ENCODE measurements around the gene LCN1.
"Not testable (repeated sequence)": the region's sequence is repeated elsewhere in the genome, so short reads cannot be mapped to it uniquely, and the experiment has no call there.

The LCN1 gene

DNA sequence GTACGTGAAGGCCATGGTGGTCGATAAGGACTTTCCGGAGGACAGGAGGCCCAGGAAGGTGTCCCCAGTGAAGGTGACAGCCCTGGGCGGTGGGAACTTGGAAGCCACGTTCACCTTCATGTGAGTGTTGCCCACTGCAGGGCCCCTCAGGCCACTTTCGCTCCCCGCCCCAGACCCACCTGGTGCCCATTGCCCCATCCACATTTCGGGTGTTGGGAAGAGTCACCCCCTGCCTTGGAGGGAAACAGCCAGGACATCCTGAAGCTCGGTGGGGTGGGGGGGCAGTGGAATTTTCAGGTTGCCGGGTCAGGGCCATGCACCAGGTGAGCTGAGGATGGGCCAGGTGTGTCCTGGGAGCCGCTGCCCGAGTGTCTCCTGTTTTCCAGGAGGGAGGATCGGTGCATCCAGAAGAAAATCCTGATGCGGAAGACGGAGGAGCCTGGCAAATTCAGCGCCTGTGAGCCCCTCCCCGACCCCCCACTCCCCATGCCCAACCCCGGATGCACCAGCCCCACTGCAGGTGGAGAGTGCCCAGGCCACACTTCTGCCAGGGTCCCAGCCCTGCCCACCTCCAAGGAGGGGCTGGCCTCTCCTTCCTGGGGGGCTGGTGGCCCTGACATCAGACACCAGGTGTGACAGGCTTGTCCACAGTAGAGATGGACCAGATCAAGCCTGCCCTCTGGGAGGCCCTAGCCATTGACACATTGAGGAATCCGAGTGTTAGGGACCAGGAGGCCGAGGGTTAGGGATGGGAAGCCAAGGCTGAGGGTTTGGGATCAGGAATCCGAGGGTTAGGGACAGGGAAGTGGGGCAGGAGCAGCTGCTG lies 25.8 kb downstream of the LCN1 start:
- DNase-seq (ENCODE audit: low spot score) = not testable (repeated sequence)

DNA sequence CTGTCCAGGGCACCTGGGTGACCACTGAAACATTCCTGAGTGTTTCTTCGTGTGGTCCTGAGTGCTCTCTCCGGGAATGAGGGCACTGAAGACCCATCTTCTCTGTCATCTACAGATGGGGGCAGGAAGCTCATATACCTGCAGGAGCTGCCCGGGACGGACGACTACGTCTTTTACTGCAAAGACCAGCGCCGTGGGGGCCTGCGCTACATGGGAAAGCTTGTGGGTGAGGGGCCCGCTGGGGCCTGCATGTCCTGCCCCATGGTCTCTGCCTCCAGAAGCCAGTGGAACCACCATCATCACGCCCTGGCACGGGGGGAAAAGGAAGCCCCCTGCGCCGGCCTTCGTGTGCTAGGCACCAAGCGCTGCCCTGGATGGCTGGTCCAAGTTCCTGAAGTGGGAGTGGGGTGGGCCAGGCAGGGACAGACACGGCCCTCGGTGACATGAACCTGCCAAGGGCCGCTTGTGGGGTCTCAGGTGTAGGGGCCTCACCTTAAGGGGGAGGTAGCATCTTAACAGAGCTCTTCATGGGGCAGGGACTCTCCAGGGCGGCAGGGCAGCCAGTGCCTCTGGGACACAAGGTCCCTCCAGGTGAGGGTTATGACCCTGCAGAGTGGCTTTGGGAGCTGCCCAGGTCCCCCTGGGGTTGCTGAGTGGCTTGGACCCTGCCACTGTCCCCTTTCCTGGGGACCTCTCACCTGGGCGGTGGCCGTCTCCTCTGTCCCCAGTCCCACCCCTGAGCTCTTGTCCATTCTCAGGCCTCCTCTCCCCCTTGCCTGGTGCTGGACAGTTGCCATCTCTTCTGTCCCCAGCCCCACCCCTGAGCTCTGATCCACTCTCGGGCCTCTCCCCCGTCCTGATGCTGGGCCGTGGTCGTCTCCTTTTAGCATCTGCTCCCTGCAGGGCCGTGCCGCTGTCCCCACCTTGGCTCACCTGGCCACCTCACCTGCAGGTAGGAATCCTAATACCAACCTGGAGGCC lies 26.8 kb downstream of the LCN1 start:
- DNase-seq (ENCODE audit: low spot score) = no peak

DNA sequence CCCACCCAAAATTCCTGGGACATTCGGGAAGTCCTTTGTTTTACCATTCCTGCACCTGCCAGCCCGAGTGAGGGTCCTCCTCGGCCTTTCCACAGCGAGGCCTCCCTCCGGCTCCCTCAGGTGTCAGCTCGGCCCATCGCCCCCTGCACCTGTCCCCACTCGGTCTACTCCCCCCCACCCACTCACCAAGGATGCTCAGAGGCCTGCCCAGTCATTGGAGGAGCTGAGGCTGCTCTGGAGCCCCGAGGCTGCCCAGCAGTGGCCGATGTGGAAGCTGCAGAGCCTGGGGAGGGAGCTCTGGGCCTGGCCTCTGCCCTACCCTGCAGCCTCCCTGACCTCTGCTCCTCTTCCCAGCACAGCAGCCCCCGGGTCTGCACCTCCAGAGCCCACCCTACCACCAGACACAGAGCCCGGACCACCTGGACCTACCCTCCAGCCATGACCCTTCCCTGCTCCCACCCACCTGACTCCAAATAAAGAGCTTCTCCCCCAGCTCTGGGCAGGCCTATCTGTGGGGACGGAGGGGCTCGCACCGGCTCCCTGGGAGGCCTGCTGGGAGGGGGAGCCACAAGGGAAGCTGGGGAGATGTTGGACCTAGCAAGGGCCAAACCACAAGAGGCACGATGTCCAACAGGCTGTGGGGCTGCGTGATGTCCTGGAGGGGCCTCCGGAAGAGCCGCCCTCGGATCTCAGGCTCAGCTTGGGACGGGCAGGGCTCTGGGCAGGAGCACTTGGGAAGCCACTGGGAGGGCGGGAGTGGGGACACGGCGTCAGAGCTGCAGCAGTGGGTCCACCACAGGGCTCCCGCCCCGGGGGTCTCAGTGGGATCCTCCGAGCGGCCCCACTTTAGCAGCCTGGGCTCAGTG lies 28.5 kb downstream of the LCN1 start:
- not testable (repeated sequence) for DNase-seq (ENCODE audit: low spot score)

DNA sequence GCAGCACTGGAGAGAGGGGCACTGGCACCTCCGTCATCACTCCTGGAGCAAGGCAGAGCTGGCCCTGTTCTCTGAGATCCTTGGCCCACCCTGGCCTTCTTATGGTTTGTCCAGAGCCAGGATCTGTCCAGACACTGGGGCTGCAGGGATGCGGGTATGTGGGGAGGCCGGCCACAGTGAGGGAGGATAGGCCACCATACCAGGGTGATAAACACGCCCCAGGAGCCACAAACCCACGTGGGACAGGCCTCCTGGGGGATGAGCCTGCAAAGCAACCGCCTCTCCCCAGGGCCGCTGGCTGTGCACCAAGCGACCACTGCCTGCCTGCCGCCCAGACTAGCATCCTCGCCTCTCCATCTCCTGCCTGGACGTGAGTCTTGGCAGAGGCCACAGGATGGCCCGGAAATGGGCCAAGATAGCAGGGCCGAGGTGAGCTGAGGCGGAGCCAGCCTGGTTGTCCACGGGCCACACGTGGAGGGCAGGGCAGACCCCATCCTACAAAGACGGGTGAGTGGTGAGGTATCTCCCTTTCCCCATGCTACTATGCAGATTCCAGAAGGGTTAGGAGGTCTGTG lies 29.2 kb downstream of the LCN1 start:
- no peak for DNase-seq (ENCODE audit: low spot score)

DNA sequence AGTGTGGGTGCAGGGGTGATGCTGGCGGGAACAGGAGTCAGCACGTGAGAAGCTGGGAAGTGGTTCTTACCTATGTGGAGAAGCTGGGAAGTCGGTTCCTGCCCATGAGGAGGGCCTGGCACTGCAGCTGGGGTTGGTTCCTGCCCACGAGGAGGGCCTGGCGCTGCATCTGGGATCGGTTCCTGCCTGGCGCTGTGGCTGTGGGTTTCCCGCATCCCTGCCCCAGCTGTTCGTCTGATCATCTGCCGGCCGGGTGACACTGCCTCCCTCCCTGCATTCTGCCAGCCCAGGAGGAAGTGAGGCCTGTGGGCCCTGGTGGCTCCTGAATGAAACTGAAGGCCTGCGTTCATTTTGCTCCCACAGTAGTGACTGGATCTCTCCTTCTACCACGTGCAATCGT lies 29.8 kb downstream of the LCN1 start:
- DNase-seq (ENCODE audit: low spot score) = no peak

DNA sequence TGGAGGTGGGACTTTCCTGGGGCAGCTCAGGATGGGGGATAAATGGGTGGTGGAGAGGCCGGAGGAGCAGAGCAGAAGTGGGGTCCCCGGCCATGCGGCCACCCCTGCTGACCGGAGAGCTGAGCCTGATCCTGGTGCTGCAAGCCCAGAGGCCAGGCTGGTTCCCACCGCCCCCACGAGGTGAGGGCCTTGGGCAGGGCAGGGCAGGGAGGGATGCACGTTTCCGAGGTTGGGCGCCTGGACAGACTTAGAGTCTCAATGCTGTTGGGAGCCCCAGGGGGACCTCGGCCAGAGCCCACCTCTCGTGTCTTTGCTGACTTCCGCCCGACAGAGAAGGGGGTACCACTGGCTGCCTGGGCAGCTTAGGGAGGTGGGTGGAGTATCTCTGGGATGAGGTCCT lies 30.2 kb downstream of the LCN1 start:
- DNase-seq (ENCODE audit: low spot score) = no peak

DNA sequence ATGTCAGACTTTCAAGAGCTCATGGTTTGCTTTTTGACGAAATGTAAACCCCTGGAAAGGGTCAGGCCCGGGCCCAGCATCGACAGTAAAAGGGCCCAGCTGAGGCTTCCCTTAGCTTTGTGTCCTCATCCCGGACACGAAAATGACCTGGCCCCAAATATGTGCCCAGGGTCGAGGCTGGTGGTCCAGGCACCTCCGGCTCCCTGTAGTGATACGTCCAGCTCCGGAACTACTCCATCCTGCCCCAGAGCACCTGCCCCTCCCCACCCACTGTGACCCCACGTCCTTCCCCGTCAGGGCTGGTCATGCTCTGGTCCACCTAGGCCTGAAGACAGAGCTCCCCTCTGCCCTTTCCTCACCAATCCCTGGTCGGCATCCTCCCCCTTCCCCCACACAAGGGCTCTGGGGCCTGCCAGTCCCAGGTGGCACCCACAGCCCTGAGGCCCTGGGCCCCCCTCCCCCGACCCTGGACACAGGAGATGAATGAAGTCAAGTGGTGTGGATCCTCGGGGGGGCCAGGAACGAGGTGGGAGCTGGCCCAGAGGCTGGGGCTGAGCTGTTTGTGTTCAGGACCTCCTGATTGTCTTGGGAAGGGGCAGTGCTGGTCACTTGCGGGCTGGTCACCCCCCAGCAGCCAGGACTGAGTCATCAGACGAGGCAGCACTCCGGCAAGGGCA lies 30.9 kb downstream of the LCN1 start:
- DNase-seq (ENCODE audit: low spot score) = no peak

DNA sequence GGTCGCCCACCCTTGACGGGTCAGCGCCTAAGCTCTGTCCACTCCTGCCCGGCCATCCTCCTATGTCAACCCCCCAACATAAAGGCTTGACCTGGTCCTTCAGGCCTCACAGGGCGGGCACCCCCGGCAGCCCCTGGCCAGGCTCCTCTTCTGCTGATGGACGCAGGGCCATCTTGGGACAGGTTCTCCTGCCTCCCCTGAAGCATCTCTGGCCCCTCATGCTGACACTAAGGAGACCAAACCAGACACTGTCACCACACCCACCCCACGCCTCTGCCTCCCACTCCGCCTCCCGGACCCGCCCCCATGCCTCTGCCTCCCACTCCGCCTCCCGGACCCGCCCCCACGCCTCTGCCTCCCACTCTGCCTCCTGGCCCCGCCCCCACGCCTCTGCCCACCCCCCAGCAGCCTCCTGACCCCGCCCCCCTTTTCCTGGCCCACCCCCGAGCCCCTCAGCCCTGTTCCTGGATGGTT lies 31.5 kb downstream of the LCN1 start:
- no peak for DNase-seq (ENCODE audit: low spot score)

DNA sequence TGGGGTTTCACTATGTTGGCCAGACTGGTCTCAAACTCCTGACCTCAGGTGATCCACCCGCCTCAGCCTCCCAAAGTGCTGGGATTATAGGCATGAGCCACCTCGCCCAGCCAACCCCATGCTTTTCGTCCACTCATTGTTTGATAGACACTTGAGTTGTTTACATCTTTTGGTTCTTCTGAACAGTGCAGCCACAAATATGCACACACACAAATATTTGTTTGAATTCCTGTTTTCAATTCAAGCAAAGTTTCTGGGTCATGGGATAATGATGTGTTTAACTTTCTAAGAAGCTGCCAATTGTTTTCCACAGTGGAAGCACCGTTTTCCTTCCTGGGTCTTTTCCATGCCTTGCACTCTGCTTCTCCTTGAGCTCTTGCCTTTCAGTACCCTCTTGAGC lies 33.5 kb downstream of the LCN1 start:
- no peak for DNase-seq (ENCODE audit: low spot score)

DNA sequence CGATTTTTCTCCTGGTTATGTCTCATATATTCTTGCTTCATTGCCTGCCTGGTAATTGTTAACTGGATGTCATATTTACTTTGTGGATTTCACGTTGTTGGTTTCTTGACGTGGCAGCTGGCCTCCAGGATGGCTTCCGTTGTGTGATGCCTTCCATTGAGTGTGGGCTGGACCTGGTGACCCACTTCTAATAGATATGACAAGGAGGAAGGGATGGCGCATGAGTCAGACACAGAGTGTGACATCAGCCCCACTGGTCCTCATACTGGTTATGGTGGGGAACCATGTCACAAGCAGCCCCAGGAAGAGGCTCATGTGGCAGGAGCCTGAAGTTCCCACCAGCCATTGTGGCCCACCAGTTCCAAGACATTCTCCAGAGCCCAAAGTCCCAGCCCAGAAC lies 34.0 kb downstream of the LCN1 start:
- DNase-seq (ENCODE audit: low spot score) = no peak

DNA sequence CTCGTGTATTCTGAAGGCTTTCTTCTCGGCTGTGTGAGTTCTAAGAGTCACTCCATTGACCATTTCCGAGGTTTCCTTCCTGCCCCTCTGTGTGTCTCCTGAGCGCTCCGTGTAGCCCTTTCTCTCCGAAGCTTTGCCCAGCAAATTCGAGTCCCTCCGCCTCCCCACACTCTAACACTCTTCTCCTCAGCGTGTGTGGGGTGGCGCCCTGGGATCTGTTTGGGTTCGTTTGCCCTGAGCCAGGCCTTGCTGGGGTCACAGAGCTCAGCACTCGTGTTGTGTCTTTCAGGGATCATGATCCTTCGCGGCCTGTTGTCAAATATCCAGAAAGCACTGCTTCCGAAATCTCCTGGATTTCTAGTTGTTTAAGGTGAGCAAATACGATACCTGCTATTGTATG lies 34.7 kb downstream of the LCN1 start:
- DNase-seq (ENCODE audit: low spot score) = no peak

DNA sequence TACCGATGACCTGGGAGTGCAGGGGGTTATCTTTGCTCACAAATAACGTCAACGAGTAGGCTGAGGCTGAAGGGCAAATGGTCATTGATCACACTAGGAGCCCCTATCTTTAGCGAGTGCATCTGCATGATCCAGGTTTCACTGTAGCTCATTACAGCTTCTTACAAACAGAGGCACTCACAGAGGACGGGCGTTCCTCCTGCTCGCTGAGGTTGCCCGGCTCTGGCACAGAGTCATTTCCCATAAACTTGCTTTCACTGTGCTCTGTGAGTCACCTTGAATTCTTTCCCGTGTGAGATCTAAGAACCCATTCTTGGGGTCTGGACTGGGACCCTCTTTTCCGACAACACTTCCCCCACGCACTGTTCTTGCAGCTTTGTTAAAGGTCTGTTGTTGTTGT lies 38.4 kb downstream of the LCN1 start:
- no peak for DNase-seq (ENCODE audit: low spot score)

DNA sequence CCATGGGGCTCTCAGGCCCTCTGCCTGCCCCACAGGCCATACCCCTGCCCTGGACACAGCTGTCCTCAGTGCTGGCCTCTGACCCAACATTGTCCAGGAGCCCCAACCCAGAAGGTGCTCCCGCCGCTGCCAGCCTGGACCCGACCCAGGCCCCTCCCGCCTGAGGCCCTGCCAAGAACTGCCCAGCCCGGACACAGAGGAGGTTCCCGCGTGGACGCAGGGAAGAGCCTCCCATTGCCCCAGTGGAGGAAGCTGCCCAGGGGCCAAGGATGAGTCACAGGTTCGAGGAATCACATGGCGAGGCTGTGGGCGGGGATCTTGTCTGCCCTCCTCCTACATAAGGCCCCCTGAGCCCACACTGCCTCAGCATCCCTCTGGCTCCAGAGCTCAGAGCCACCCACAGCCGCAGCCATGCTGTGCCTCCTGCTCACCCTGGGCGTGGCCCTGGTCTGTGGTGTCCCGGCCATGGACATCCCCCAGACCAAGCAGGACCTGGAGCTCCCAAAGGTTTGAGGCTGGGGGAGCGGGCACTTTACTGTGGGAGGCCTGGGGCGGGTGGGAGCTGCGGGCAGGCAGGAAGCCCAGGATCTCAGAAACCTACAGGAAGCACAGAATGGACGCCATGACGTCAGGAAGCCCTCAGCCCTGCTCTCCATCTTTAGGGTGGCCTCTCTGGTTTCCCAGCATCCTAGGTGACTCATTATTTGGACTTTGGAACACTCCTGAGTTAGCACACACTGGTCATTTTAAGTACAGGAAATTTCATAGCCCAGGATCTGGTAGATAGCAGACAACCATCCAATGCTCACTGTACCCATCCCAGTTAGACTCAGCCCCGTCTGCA lies 40.4 kb downstream of the LCN1 start, which contains the start of gene PAEP:
Gene PAEP (plus strand): TSS at position 366 of the 844 bp plus-strand sequence.
- no peak for DNase-seq (ENCODE audit: low spot score)

DNA sequence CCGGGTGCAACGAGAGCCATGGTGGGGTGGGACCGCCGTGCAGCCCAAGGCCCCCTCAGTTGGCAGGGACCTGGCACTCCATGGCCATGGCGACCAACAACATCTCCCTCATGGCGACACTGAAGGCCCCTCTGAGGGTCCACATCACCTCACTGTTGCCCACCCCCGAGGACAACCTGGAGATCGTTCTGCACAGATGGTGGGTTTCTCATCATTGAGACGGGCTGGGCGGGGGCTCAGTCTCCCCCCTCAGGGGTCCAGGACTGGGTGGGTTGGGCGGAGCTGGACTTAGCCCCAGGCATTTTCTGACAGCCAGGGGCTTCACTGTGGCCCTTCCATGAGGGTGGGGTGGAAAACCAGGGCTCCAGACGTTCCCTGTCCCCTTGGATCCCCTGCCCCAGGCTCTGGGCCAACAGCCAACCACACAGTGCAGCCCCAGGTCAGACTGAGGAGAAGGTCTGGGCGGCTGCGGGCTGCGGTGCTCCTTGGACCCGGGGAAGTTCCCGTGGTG lies 41.0 kb downstream of the LCN1 start:
- DNase-seq (ENCODE audit: low spot score) = no peak

DNA sequence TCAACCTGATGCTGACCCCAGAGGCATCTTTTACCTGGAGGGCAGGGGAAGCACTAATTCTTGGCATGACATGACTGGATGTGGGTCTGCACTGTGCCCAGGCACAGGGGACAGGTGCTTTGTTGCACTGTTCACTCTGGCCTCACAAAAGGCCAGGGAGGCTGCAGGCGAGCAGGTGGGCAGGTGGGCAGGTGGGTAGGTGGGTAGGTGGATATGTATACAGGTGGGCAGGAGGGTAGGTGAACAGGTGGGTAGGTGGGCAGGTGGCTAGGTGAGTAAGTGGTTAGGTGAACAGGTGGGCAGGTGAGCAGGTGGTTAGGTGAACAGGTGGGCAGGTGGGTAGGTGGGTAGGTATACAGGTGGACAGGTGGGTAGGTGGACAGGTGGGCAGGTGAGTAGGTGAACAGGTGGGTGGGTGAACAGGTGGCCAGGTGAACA lies 41.8 kb downstream of the LCN1 start:
- DNase-seq (ENCODE audit: low spot score) = no peak

DNA sequence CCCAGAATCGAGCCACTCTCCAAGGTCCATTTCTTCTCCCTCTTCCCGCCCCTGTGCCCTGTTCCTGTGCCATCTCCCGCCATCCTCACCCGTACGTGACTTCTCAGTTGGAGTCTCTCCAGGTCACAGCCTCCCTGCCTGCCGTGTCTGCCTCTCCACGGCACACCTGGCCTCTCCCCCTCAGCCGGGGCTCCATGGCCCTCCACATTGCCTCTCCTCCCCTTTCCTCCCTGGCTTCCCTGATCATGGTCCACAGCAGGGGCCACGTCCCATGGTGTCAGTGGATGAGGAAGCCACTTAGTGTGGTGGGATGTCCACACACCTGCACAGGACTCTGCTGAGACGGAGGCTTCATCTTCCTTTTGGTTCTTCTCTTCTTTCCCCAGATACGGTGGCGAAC lies 42.6 kb downstream of the LCN1 start:
- DNase-seq (ENCODE audit: low spot score) = no peak

DNA sequence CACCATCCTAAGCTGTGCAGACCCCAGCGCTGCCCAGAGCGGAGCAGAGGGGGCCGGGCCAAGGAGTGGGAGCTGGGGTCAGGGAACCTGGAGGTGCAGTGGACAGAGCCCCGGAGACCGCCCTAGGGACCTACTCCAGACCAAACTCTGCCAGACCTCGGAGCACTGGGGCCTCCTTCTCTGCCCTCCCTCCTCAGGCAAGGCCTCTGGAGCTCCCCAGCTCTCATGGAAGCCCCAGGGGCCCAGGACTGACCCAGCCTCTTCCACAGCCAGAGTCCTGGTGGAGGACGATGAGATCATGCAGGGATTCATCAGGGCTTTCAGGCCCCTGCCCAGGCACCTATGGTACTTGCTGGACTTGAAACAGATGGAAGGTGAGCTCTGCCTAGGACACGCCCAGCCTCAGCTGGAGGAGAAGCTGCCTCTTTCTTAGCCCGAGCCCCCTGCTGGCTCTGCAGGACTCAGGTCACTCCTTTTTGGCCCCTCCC lies 43.9 kb downstream of the LCN1 start:
- DNase-seq (ENCODE audit: low spot score) = no peak

DNA sequence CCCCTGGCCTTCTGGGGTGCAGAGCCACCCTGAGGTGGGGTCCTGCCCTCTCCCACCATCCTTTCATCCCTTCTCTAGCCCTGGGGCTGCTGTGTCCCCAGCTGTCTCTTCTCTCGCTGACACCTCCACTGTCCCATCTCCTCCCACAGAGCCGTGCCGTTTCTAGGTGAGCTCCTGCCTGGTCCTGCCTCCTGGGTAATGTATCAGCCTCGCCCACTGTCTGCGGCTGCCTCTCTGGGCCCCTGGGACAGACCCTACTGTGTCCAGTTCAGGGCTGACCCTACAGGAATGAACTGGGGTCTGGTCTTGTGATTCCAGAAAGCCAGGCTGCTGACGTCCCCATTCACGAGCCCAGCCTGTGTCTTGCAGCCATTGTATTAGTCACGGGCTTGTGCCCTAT lies 44.4 kb downstream of the LCN1 start:
- DNase-seq (ENCODE audit: low spot score) = no peak

DNA sequence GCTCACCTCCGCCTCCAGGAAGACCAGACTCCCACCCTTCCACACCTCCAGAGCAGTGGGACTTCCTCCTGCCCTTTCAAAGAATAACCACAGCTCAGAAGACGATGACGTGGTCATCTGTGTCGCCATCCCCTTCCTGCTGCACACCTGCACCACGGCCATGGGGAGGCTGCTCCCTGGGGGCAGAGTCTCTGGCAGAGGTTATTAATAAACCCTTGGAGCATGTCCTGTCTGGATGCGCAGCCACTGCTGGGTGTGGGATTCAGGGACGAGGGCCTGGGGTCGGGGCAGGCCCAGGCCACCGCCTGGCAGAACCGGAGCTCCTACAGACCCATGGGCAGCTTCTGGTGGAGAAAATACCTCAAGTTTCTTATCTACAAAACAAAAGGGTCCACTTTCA lies 45.3 kb downstream of the LCN1 start:
- DNase-seq (ENCODE audit: low spot score) = no peak

DNA sequence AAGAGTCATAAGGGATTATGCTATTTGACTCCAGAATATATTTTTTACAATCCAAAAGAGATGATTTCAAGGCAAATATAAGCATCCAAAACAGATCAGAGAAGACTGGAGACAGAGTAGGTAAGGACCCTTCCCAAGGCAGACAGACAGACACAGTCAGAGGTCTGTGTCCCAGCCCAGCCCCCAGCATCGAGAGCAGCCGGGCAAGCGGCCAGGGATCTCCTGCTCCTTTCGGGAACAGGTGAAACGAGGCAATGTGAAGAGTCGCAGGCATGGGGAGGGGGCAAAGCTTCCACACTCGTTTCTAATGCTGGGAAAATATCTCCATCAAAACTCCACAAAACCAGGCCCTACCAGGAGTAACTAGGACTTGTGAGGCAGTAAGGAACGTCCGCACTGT lies 46.1 kb downstream of the LCN1 start:
- no peak for DNase-seq (ENCODE audit: low spot score)

Data from hematopoietic multipotent progenitor cell treated with erythropoietin and hydrocortisone succinate and interleukin-3 and kit ligand, for 17 days (in vitro differentiated cells).